Trophoblast cell (in vitro differentiated cells and primary cell): ENCODE measurements around the gene DNAJC8.

ENCODE experiments used
- DNase-seq, 2 donors: peaks; one replicate each; pipeline ENCODE4 v3.0.0-alpha.2; 2016
- H2AFZ ChIP-seq: 2 replicates; pipeline ENCODE4 v1.6.1; 2013; ENCODE audit warnings: low read length, moderate library complexity, mild to moderate bottlenecking; ENCODE audit not compliant: insufficient read depth, poor library complexity
- H2AK5ac ChIP-seq: 2 replicates; pipeline ENCODE4 v1.6.1; 2013; ENCODE audit warnings: mild to moderate bottlenecking, low read length
- H2BK120ac ChIP-seq: 2 replicates; pipeline ENCODE4 v1.6.1; 2013; ENCODE audit warnings: low read length, mild to moderate bottlenecking, moderate library complexity; ENCODE audit not compliant: insufficient read depth, poor library complexity
- H2BK12ac ChIP-seq: 2 replicates; pipeline ENCODE4 v1.6.1; 2013; ENCODE audit warnings: mild to moderate bottlenecking, low read length, moderate library complexity
- H2BK5ac ChIP-seq: 2 replicates; pipeline ENCODE4 v1.6.1; 2013; ENCODE audit warnings: low read length, low read depth, moderate library complexity, mild to moderate bottlenecking; ENCODE audit not compliant: poor library complexity
- H3K14ac ChIP-seq: 2 replicates; pipeline ENCODE4 v1.6.1; 2013; ENCODE audit warnings: mild to moderate bottlenecking, low read length
- H3K18ac ChIP-seq: 2 replicates; pipeline ENCODE4 v1.6.1; 2013; ENCODE audit warnings: mild to moderate bottlenecking, low read length
- H3K23ac ChIP-seq: 2 replicates; pipeline ENCODE4 v1.6.1; 2013; ENCODE audit warnings: low read length
- H3K27ac ChIP-seq: 2 replicates; pipeline ENCODE4 v1.5.1; 2013; ENCODE audit warnings: low read depth, mild to moderate bottlenecking, inconsistent platforms, low read length, moderate library complexity
- H3K27me3 ChIP-seq: 2 replicates; pipeline ENCODE4 v1.6.1; 2013; ENCODE audit warnings: inconsistent platforms, mild to moderate bottlenecking, low read length, moderate library complexity; ENCODE audit not compliant: insufficient read depth
- H3K36me3 ChIP-seq, 2 experiments: 1 replicate in 1 of 2; 2 replicates in 1 of 2; pipeline ENCODE4 v1.6.1; 2013; ENCODE audit warnings: low read length in 2 of 2, mild to moderate bottlenecking in 2 of 2, moderate library complexity in 1 of 2; ENCODE audit not compliant: insufficient read depth in 2 of 2, control insufficient read depth in 1 of 2
- H3K4ac ChIP-seq: 2 replicates; pipeline ENCODE4 v1.6.1; 2013; ENCODE audit warnings: low read depth, mild to moderate bottlenecking, low read length, moderate library complexity
- H3K4me1 ChIP-seq, 2 experiments: 1 replicate in 1 of 2; 2 replicates in 1 of 2; pipeline ENCODE4 v1.6.1; 2013; ENCODE audit warnings: low read length in 2 of 2, mild to moderate bottlenecking in 2 of 2, moderate library complexity in 1 of 2; ENCODE audit not compliant: insufficient read depth in 2 of 2, control insufficient read depth in 1 of 2
- H3K4me2 ChIP-seq: 2 replicates; pipeline ENCODE4 v1.6.1; 2013; ENCODE audit warnings: inconsistent platforms, mild to moderate bottlenecking, low read length, moderate library complexity
- H3K4me3 ChIP-seq: 2 replicates; pipeline ENCODE4 v1.5.1; 2013; ENCODE audit warnings: mild to moderate bottlenecking, low read depth, low read length, inconsistent platforms
- H3K79me1 ChIP-seq: one replicate; pipeline ENCODE4 v1.6.1; 2013; ENCODE audit warnings: low read length
- H3K79me2 ChIP-seq: 2 replicates; pipeline ENCODE4 v1.6.1; 2013; ENCODE audit warnings: low read length, mild to moderate bottlenecking; ENCODE audit not compliant: control insufficient read depth, insufficient read depth, poor library complexity
- H3K9ac ChIP-seq: 2 replicates; pipeline ENCODE4 v1.6.1; 2013; ENCODE audit warnings: mild to moderate bottlenecking, low read length
- H3K9me3 ChIP-seq: 2 replicates; pipeline ENCODE4 v1.6.1; 2013; ENCODE audit warnings: low read depth, mild to moderate bottlenecking, control low read depth, inconsistent platforms, low read length; ENCODE audit not compliant: insufficient read depth
- H4K12ac ChIP-seq: 2 replicates; pipeline ENCODE4 v1.6.1; 2013; ENCODE audit warnings: low read depth, mild to moderate bottlenecking, low read length, moderate library complexity
- H4K8ac ChIP-seq: 2 replicates; pipeline ENCODE4 v1.6.1; 2013; ENCODE audit warnings: low read depth, mild to moderate bottlenecking, low read length, moderate library complexity
- H4K91ac ChIP-seq: one replicate; pipeline ENCODE4 v1.6.1; 2013; ENCODE audit warnings: low read depth, mild to moderate bottlenecking, low read length, moderate library complexity
- WGBS: extraction: QIAGEN DNeasy Blood & Tissue Kit; methylation state at CpG from one replicate; pipeline ENCODE4 v1.1.7; 2013; ENCODE audit warnings: missing lambda C conversion rate; ENCODE audit not compliant: insufficient read length, insufficient coverage; ENCODE audit errors: extremely low coverage; 5-methylcytosine and 5-hydroxymethylcytosine counted together

The DNAJC8 gene

GRCh38 chr1:28269529-28269928 lies 36.7 kb upstream of the DNAJC8 start:
- Histone ChIP-seq H2BK120ac (no peak overlapping the region), H4K12ac (no peak overlapping the region), H2AK5ac (no peak overlapping the region), H3K9ac (no peak overlapping the region), H3K79me2 (peaks cover 12% of the 10 kb centered on the region), H3K4me3 (no peak overlapping the region), H3K79me1 (no peaks in the 10 kb centered on the region), H3K14ac (no peak overlapping the region), H3K9me3 (no peaks in the 10 kb centered on the region), H2BK12ac (no peak overlapping the region), H3K27ac (no peak overlapping the region), H2AFZ (no peak overlapping the region), H3K4ac (no peak overlapping the region), H3K4me1 (peaks cover 14 to 23% of the 10 kb centered on the region in 2 experiments), H2BK5ac (no peak overlapping the region), H4K91ac (no peak overlapping the region), H4K8ac (no peak overlapping the region), H3K18ac (no peak overlapping the region), H3K23ac (no peak overlapping the region), H3K27me3 (no peaks in the 10 kb centered on the region), H3K36me3 (peaks cover 28 to 38% of the 10 kb centered on the region in 2 experiments), H3K4me2 (no peak overlapping the region)
- no CpG with 5 or more reads among the region's 2 CpGs for WGBS
- DNase-seq, result no peak

GRCh38 chr1:28267633-28268032 lies 34.8 kb upstream of the DNAJC8 start:
- no CpG with 5 or more reads among the region's 2 CpGs for WGBS

GRCh38 chr1:28266920-28267322 lies 34.1 kb upstream of the DNAJC8 start:
- no peak overlapping the region for H3K4me2 ChIP-seq
- H4K12ac ChIP-seq, result no peak overlapping the region
- H3K4me3 ChIP-seq, result no peak overlapping the region
- H3K79me2 ChIP-seq, result peaks cover 20% of the 10 kb centered on the region
- H3K36me3 ChIP-seq, result peaks cover 6 to 12% of the 10 kb centered on the region in 2 experiments
- peaks cover 10 to 21% of the 10 kb centered on the region in 2 experiments for H3K4me1 ChIP-seq
- H2BK120ac ChIP-seq, result no peak overlapping the region
- DNase-seq, result no peak
- no CpG with 5 or more reads among the region's 5 CpGs for WGBS
- H3K18ac ChIP-seq, result no peak overlapping the region
- H3K27ac ChIP-seq, result no peak overlapping the region
- no peak overlapping the region for H2BK12ac ChIP-seq
- H2BK5ac ChIP-seq, result no peak overlapping the region
- H4K91ac ChIP-seq, result no peak overlapping the region
- H3K79me1 ChIP-seq, result no peaks in the 10 kb centered on the region
- no peak overlapping the region for H3K14ac ChIP-seq
- no peak overlapping the region for H3K9ac ChIP-seq
- H2AFZ ChIP-seq, result no peak overlapping the region
- no peak overlapping the region for H4K8ac ChIP-seq
- H2AK5ac ChIP-seq, result no peak overlapping the region
- no peaks in the 10 kb centered on the region for H3K9me3 ChIP-seq
- no peak overlapping the region for H3K23ac ChIP-seq
- peak overlapping the region; percentile 74 for H3K4ac ChIP-seq
- no peaks in the 10 kb centered on the region for H3K27me3 ChIP-seq

More at GRCh38 chr1:28267633-28268032, 34.8 kb upstream of the DNAJC8 start:
- Histone ChIP-seq H3K27ac (no peak overlapping the region), H2AK5ac (no peak overlapping the region), H3K9ac (no peak overlapping the region), H3K14ac (no peak overlapping the region), H3K79me2 (peaks cover 16% of the 10 kb centered on the region), H2BK120ac (no peak overlapping the region), H3K4me3 (no peak overlapping the region), H2BK5ac (no peak overlapping the region), H3K4me1 (peaks cover 10 to 21% of the 10 kb centered on the region in 2 experiments), H3K9me3 (no peaks in the 10 kb centered on the region), H3K23ac (no peak overlapping the region), H3K4ac (peak overlapping the region; percentile 74), H2BK12ac (no peak overlapping the region), H3K79me1 (no peaks in the 10 kb centered on the region), H3K4me2 (no peak overlapping the region), H3K36me3 (peaks cover 12 to 19% of the 10 kb centered on the region in 2 experiments), H4K12ac (no peak overlapping the region), H4K8ac (no peak overlapping the region), H3K18ac (no peak overlapping the region), H2AFZ (no peak overlapping the region), H4K91ac (no peak overlapping the region), H3K27me3 (no peaks in the 10 kb centered on the region)
- no peak for DNase-seq

GRCh38 chr1:28265577-28265976 lies 32.7 kb upstream of the DNAJC8 start:
- no peak overlapping the region for H2AFZ ChIP-seq
- no peaks in the 10 kb centered on the region for H3K27me3 ChIP-seq
- no peak for DNase-seq
- H3K9me3 ChIP-seq, result no peaks in the 10 kb centered on the region
- no peak overlapping the region for H3K23ac ChIP-seq
- H2BK12ac ChIP-seq, result no peak overlapping the region
- no peak overlapping the region for H3K4me2 ChIP-seq
- H3K14ac ChIP-seq, result no peak overlapping the region
- no peak overlapping the region for H4K8ac ChIP-seq
- H3K36me3 ChIP-seq, result peaks cover 2 to 6% of the 10 kb centered on the region in 2 experiments
- no peak overlapping the region for H3K18ac ChIP-seq
- H4K12ac ChIP-seq, result no peak overlapping the region
- H2BK5ac ChIP-seq, result no peak overlapping the region
- H2BK120ac ChIP-seq, result no peak overlapping the region
- H3K9ac ChIP-seq, result no peak overlapping the region
- peaks cover 15 to 29% of the 10 kb centered on the region in 2 experiments for H3K4me1 ChIP-seq
- H3K79me2 ChIP-seq, result peaks cover 29% of the 10 kb centered on the region
- whole genome bisulfite sequencing, result no CpG with 5 or more reads among the region's 8 CpGs
- no peaks in the 10 kb centered on the region for H3K79me1 ChIP-seq
- H3K4me3 ChIP-seq, result no peak overlapping the region
- no peak overlapping the region for H4K91ac ChIP-seq
- no peak overlapping the region for H2AK5ac ChIP-seq
- H3K27ac ChIP-seq, result no peak overlapping the region
- peak overlapping the region; percentile 84 for H3K4ac ChIP-seq
